Gastroesophageal sphincter (tissue), 3 donors: ENCODE measurements around the gene MFSD11.

Experiments
- CTCF ChIP-seq, 4 experiments: fragments of 200-600 bp in 2 of 4; fragments of 450-650 bp in 2 of 4; sonication (generic) in 1 of 4; IDR thresholded peaks; one replicate each; pipeline ENCODE4 v1.5.1; 2017 to 2019; ENCODE audit warnings: antibody characterized with exemption in 4 of 4, mild to moderate bottlenecking in 2 of 4, moderate library complexity in 2 of 4
- POLR2A ChIP-seq, 2 donors: fragments of 450-650 bp; IDR thresholded peaks; one replicate each; pipeline ENCODE4 v1.6.1; 2017; ENCODE audit warnings: antibody characterized with exemption in 2 of 2, mild to moderate bottlenecking in 2 of 2, moderate library complexity in 1 of 2
- POLR2AphosphoS5 ChIP-seq: sonication (generic); formaldehyde crosslinking; IDR thresholded peaks from one replicate; pipeline ENCODE4 v1.6.1; 2017; ENCODE audit warnings: antibody characterized with exemption

GRCh38 chr17:76747716-76748363 is 9.9 kb downstream of the MFSD11 start:
- TF ChIP-seq CTCF (IDR thresholded peaks at IDR 0.05) (no peak), POLR2AphosphoS5 (no peak), POLR2A (IDR thresholded peaks at IDR 0.05) (no peak)
